Tibial artery (tissue), 4 donors: ENCODE measurements around the gene CABP1.

Experiments used
- DNase-seq, 2 donors: peaks; one replicate each; pipeline ENCODE4 v3.0.0-alpha.2; 2019
- H3K27ac ChIP-seq, 2 donors: fragments of 200-600 bp; sonication (generic) in 1 of 2; 1 replicate in 1 of 2; 2 replicates in 1 of 2; pipeline ENCODE4 v1.5.1; 2018 to 2019; ENCODE audit warnings: mild to moderate bottlenecking in 1 of 2
- H3K27me3 ChIP-seq, 2 donors: fragments of 200-600 bp; sonication (generic) in 1 of 2; one replicate each; pipeline versions ENCODE4 v1.5.1 to v1.6.0; 2016 to 2019
- H3K36me3 ChIP-seq, 3 donors: fragments of 200-600 bp; sonication (generic) in 2 of 3; one replicate each; pipeline ENCODE4 v1.5.1; 2016 to 2019; ENCODE audit warnings: mild to moderate bottlenecking in 2 of 3
- H3K4me1 ChIP-seq, 4 donors: fragments of 200-600 bp; sonication (generic) in 2 of 4; 1 replicate in 3 of 4; 2 replicates in 1 of 4; pipeline ENCODE4 v1.5.1; 2016 to 2019
- H3K4me3 ChIP-seq, 2 donors: fragments of 200-600 bp; sonication (generic) in 1 of 2; 1 replicate in 1 of 2; 2 replicates in 1 of 2; pipeline ENCODE4 v1.5.1; 2018 to 2019; ENCODE audit warnings: mild to moderate bottlenecking in 2 of 2
- H3K9me3 ChIP-seq, 3 donors: fragments of 200-600 bp; sonication (generic) in 1 of 3; one replicate each; pipeline ENCODE4 v1.5.1; 2016 to 2019
- CTCF ChIP-seq, 2 experiments: fragments of 200-600 bp in 1 of 2; fragments of 450-650 bp in 1 of 2; IDR thresholded peaks; one replicate each; pipeline ENCODE4 v1.5.1; 2017 to 2019; ENCODE audit warnings: antibody characterized with exemption in 2 of 2, mild to moderate bottlenecking in 1 of 2, moderate library complexity in 1 of 2
- intact Hi-C: fragments of 100-400 bp; cut with DNase I; formaldehyde crosslinking; loops from one replicate; pipeline ENCODE4 v1.15.0; 2023; ENCODE audit warnings: low total_unique reads

The CABP1 gene

DNA sequence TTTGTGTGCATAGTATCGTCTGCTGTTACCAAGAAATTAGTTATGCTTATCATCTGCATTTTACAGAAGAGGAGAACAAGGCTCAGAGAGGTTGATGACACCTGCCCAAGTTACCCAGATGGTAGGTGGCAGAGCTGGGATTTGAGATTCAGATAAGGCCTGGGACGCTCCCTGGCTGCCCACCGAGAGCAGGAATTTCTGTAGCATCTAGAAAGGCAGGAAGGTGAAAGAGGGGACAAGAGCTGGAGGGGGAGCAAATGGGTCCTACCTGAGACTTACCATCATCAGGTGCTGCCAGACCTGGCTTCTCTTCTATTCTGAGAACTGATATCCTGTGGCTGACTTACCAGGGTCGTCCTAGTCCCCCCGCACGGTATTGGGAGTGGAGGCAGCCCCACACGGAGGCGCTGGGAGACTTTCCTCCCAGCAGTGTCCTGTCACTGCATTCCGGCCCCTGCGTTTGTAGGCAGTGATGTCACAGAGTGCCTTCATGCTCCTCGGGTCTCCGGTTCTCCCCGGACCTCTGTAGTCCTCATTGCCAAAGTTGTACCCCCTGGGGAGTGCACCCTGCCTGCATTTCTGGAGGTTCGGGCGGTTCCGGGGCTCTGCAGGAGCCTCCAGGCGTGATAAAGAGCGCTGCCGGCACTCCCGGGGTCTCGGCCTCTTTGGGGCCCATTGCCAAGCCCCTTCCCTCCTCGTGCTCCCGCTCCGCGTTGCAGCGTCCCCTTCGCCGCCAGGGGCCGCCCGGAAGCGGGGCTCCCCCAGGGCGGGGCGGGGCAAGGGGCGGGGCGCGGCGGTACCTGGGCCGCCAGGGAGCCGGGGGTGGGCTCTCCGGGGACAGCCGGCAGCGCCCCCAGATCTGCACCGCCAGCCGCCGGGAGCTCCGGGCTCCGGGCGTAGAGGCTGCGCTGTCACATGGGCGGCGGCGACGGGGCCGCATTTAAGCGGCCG is at the start of gene CABP1:
TSS of gene CABP1 (plus strand) at position 856 of the 951 bp plus-strand sequence. CDS start at position 916, 60 bp downstream.
- Histone ChIP-seq H3K36me3 (no peaks in the 10 kb centered on the region), H3K4me1 (peaks cover 0 to 18% (median 15%) of the 10 kb centered on the region in 4 donors), H3K9me3 (no peaks in the 10 kb centered on the region), H3K27ac (no peak within 1 kb of the TSS), H3K27me3 (peaks cover 0 to 66% of the 10 kb centered on the region in 2 donors), H3K4me3 (peak within 1 kb of the TSS; percentile 34 to 49)
- no peak for DNase-seq
- TF ChIP-seq CTCF (IDR thresholded peaks at IDR 0.05), result no peak
- intact Hi-C loops, result loop anchor here (10.0 kb wide), 1 partner anchor 335 kb away; the partner anchor contains the start of gene HNF1A

DNA sequence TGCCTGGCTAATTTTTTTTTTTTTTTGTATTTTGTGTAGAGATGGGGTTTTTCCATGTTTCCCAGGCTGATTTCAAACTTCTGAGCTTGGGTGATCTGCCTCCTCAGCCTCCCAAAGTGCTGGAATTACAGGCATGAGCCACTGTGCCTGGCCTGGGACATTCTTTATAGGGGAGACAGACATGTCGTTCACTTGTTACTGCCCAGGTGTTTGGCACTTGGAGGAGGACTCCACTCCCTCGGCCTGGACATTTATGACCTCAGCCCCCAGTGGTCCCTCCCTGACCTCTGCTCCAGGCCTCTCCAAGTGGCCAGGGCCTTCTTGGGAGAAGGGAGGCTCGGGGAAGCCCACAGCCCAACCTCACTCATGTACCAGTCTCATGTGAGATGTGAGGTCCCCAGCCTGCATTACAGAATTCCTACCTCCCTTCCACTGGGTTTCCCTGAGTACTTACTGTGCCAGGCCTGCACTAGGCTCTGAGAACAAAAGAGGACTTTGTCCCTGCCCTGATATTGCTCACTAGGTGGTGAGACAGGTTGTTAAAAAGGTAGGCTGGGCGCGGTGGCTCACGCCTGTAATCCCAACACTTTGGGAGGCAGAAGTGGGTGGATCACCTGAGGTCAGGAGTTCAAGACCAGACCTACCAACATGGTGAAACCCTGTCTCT is 49.6 kb upstream of the CABP1 start:
- no peaks in the 10 kb centered on the region for H3K36me3 ChIP-seq
- H3K9me3 ChIP-seq, result no peaks in the 10 kb centered on the region
- intact Hi-C loops, result no loop called here
- no peak for TF ChIP-seq CTCF (IDR thresholded peaks at IDR 0.05)
- H3K27ac ChIP-seq, result no peak overlapping the region
- peaks cover 0 to 8% (median 3%) of the 10 kb centered on the region in 4 donors for H3K4me1 ChIP-seq
- no peak overlapping the region for H3K4me3 ChIP-seq
- no peaks in the 10 kb centered on the region for H3K27me3 ChIP-seq
- no peak for DNase-seq

GRCh38 chr12:120592121-120593049 is 48.0 kb upstream of the CABP1 start:
- TF ChIP-seq CTCF (IDR thresholded peaks at IDR 0.05), result no peak
- intact Hi-C loops, result no loop called here
- no peaks in the 10 kb centered on the region for H3K36me3 ChIP-seq
- H3K4me1 ChIP-seq, result peaks cover 0 to 8% (median 3%) of the 10 kb centered on the region in 4 donors
- no peak for DNase-seq
- H3K27me3 ChIP-seq, result peaks cover 0 to 5% of the 10 kb centered on the region in 2 donors
- H3K4me3 ChIP-seq, result no peak overlapping the region
- H3K27ac ChIP-seq, result no peak overlapping the region
- no peaks in the 10 kb centered on the region for H3K9me3 ChIP-seq

DNA sequence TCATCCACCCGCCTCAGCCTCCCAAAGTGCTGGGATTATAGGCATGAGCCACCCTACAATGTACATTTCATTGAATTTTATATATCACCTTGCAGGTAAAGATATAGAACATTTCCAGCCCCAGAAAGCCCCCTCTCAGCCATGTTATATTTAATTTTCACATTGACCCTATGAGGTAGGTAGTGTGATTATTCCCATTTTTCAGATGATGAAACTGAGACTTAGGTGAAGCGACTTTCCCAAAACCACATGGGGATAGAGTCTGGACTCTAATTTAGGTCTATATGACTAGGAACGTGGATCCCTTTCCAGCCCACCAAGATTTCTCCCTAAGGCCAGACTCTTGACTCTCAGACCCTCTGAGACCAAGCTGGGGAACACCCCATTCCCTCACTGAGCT is 43.5 kb upstream of the CABP1 start:
- intact Hi-C loops, result no loop called here
- no peaks in the 10 kb centered on the region for H3K9me3 ChIP-seq
- no peak for DNase-seq

More for the DNA sequence above, 43.5 kb upstream of the CABP1 start:
- Histone ChIP-seq H3K36me3 (no peaks in the 10 kb centered on the region), H3K4me3 (no peak overlapping the region), H3K27me3 (peaks cover 0 to 29% of the 10 kb centered on the region in 2 donors), H3K4me1 (no peaks in the 10 kb centered on the region), H3K27ac (no peak overlapping the region)
- no peak for TF ChIP-seq CTCF (IDR thresholded peaks at IDR 0.05)
